ENCODE measurements around the gene KBTBD6.

The KBTBD6 gene

DNA sequence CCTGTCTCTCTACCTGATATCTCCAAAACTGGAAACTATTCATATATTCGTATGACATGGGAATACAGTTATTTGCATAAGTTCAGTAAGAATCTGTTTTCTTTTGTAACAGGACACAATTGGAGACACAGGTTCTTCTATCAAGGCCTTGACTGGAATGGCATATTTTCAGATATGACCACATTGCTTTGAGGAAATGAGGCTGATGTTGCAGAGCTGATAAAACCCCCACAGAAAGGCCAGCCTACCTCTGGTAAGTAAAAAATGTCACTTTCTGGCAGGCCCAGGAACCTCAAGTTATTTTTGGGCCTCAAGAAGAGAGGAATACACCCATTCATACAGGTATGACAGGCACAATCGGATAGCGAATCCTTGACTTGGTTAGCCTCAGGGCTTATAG is 29.5 kb upstream of the KBTBD6 start:
- no peak for TF ChIP-seq TOX (CRISPR knock-in tag; IDR thresholded peaks at IDR 0.05; ENCODE audit: borderline replicate concordance)
- no peak for TF ChIP-seq ISL1 (CRISPR knock-in tag; IDR thresholded peaks at IDR 0.05)
- TF ChIP-seq SNAI2 (CRISPR knock-in tag; IDR thresholded peaks at IDR 0.05) = no peak
- TF ChIP-seq, protein P1, sequence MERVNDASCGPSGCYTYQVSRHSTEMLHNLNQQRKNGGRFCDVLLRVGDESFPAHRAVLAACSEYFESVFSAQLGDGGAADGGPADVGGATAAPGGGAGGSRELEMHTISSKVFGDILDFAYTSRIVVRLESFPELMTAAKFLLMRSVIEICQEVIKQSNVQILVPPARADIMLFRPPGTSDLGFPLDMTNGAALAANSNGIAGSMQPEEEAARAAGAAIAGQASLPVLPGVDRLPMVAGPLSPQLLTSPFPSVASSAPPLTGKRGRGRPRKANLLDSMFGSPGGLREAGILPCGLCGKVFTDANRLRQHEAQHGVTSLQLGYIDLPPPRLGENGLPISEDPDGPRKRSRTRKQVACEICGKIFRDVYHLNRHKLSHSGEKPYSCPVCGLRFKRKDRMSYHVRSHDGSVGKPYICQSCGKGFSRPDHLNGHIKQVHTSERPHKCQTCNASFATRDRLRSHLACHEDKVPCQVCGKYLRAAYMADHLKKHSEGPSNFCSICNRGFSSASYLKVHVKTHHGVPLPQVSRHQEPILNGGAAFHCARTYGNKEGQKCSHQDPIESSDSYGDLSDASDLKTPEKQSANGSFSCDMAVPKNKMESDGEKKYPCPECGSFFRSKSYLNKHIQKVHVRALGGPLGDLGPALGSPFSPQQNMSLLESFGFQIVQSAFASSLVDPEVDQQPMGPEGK (CRISPR knock-in tag; IDR thresholded peaks at IDR 0.05; ENCODE audit: borderline replicate concordance) = no peak
- TF ChIP-seq, protein P2, sequence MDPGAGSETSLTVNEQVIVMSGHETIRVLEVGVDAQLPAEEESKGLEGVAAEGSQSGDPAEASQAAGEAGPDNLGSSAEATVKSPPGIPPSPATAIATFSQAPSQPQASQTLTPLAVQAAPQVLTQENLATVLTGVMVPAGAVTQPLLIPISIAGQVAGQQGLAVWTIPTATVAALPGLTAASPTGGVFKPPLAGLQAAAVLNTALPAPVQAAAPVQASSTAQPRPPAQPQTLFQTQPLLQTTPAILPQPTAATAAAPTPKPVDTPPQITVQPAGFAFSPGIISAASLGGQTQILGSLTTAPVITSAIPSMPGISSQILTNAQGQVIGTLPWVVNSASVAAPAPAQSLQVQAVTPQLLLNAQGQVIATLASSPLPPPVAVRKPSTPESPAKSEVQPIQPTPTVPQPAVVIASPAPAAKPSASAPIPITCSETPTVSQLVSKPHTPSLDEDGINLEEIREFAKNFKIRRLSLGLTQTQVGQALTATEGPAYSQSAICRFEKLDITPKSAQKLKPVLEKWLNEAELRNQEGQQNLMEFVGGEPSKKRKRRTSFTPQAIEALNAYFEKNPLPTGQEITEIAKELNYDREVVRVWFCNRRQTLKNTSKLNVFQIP (CRISPR knock-in tag; IDR thresholded peaks at IDR 0.05; ENCODE audit: borderline replicate concordance, low read depth) = no peak
- TF ChIP-seq TCF4 (CRISPR knock-in tag; IDR thresholded peaks at IDR 0.05; ENCODE audit: borderline replicate concordance) = no peak
- TF ChIP-seq ZC3H10 (CRISPR knock-in tag; IDR thresholded peaks at IDR 0.05) = no peak
- no peak for TF ChIP-seq GLIS3 (CRISPR knock-in tag; IDR thresholded peaks at IDR 0.05)
- TF ChIP-seq BACH2 (CRISPR knock-in tag; IDR thresholded peaks at IDR 0.05; ENCODE audit: borderline replicate concordance) = no peak
- TF ChIP-seq, protein P3, sequence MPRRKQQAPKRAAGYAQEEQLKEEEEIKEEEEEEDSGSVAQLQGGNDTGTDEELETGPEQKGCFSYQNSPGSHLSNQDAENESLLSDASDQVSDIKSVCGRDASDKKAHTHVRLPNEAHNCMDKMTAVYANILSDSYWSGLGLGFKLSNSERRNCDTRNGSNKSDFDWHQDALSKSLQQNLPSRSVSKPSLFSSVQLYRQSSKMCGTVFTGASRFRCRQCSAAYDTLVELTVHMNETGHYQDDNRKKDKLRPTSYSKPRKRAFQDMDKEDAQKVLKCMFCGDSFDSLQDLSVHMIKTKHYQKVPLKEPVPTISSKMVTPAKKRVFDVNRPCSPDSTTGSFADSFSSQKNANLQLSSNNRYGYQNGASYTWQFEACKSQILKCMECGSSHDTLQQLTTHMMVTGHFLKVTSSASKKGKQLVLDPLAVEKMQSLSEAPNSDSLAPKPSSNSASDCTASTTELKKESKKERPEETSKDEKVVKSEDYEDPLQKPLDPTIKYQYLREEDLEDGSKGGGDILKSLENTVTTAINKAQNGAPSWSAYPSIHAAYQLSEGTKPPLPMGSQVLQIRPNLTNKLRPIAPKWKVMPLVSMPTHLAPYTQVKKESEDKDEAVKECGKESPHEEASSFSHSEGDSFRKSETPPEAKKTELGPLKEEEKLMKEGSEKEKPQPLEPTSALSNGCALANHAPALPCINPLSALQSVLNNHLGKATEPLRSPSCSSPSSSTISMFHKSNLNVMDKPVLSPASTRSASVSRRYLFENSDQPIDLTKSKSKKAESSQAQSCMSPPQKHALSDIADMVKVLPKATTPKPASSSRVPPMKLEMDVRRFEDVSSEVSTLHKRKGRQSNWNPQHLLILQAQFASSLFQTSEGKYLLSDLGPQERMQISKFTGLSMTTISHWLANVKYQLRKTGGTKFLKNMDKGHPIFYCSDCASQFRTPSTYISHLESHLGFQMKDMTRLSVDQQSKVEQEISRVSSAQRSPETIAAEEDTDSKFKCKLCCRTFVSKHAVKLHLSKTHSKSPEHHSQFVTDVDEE (CRISPR knock-in tag; IDR thresholded peaks at IDR 0.05) = no peak
- no peak for TF ChIP-seq OSR1 (CRISPR knock-in tag; IDR thresholded peaks at IDR 0.05)
- no peak for TF ChIP-seq ZFP30 (CRISPR knock-in tag; IDR thresholded peaks at IDR 0.05)
- TF ChIP-seq RARB (CRISPR knock-in tag; IDR thresholded peaks at IDR 0.05) = no peak
- no peak for TF ChIP-seq ZFP3 (CRISPR knock-in tag; IDR thresholded peaks at IDR 0.05)
- no peak for ATAC-seq

DNA sequence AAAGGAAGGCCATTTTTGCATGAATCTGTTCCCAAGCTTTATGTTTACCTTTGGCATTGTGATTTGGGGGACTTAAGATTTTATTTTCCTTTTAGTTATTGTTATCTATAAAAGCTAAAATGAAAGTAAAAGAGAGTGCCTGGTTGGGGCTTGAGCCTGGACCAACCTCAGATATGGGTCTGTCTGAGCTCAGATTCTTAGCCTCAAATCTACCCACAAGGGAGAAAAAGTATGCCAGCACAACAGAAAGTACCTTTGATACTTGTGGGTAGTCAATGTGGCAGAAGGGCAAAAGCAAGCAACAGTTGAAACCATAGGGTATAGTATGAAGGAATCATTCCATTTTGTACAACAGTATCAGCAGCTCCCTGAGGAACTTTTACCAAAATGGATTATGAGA is 26.6 kb upstream of the KBTBD6 start:
- no peak for TF ChIP-seq ZNF565 (CRISPR knock-in tag; conservative IDR thresholded peaks at IDR 0.05; ENCODE audit: low read depth)
- TF ChIP-seq TCF4 (CRISPR knock-in tag; IDR thresholded peaks at IDR 0.05; ENCODE audit: borderline replicate concordance) = no peak
- TF ChIP-seq ZFP30 (CRISPR knock-in tag; IDR thresholded peaks at IDR 0.05) = no peak
- ATAC-seq = no peak

DNA sequence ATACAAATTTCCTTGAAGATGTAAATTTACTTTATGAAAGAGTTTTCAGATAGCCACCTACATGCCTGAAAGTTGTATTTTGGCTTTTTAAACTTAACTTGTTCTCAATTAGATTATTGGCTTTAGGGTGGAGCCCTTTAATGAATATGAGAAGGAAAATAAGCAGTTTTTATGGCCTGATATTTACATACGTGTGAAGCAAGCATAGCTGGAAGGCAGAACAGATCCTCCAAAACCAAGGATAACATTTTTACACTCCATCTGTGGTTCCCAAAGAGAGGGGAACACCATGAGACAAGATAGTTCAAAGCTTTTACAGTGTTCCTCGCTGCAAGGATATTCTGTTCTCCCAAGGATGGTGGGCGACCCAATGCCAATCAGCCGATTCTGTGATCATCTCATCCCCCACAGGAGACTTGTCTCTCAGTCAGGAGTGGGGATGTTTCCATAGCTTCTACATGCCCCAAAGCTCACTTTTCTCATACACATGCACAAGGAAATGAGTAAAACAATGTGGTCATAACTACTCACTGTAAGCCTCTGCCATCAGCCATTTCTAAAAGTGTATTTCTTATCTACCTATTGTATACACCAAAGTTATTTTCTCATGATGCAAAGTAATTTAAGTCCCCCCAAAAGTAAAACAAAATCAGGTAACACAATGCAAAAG is 24.6 kb upstream of the KBTBD6 start:
- TF ChIP-seq ZNF8 (CRISPR knock-in tag; IDR thresholded peaks at IDR 0.05) = no peak
- TF ChIP-seq ZNF70 (CRISPR knock-in tag; IDR thresholded peaks at IDR 0.05) = no peak
- TF ChIP-seq GLIS3 (CRISPR knock-in tag; IDR thresholded peaks at IDR 0.05) = no peak
- TF ChIP-seq ARNTL (CRISPR knock-in tag; IDR thresholded peaks at IDR 0.05; ENCODE audit: borderline replicate concordance, low read depth) = no peak
- TF ChIP-seq TOX (CRISPR knock-in tag; IDR thresholded peaks at IDR 0.05; ENCODE audit: borderline replicate concordance) = no peak
- no peak for TF ChIP-seq ZFP3 (CRISPR knock-in tag; IDR thresholded peaks at IDR 0.05)
- no peak for TF ChIP-seq OSR1 (CRISPR knock-in tag; IDR thresholded peaks at IDR 0.05)
- TF ChIP-seq ESRRG (CRISPR knock-in tag; IDR thresholded peaks at IDR 0.05) = no peak
- no peak for TF ChIP-seq RARB (CRISPR knock-in tag; IDR thresholded peaks at IDR 0.05)
- TF ChIP-seq PPARA (CRISPR knock-in tag; IDR thresholded peaks at IDR 0.05; ENCODE audit: borderline replicate concordance) = no peak
- TF ChIP-seq, protein P4, sequence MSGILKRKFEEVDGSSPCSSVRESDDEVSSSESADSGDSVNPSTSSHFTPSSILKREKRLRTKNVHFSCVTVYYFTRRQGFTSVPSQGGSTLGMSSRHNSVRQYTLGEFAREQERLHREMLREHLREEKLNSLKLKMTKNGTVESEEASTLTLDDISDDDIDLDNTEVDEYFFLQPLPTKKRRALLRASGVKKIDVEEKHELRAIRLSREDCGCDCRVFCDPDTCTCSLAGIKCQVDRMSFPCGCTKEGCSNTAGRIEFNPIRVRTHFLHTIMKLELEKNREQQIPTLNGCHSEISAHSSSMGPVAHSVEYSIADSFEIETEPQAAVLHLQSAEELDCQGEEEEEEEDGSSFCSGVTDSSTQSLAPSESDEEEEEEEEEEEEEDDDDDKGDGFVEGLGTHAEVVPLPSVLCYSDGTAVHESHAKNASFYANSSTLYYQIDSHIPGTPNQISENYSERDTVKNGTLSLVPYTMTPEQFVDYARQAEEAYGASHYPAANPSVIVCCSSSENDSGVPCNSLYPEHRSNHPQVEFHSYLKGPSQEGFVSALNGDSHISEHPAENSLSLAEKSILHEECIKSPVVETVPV (CRISPR knock-in tag; IDR thresholded peaks at IDR 0.05) = no peak
- no peak for TF ChIP-seq ZNF565 (CRISPR knock-in tag; conservative IDR thresholded peaks at IDR 0.05; ENCODE audit: low read depth)
- TF ChIP-seq, protein P1 (CRISPR knock-in tag; IDR thresholded peaks at IDR 0.05; ENCODE audit: borderline replicate concordance) = no peak
- TF ChIP-seq, protein P2 (CRISPR knock-in tag; IDR thresholded peaks at IDR 0.05; ENCODE audit: borderline replicate concordance, low read depth) = no peak
- ATAC-seq = no peak
